HCT116 (cell line): ENCODE data around the gene ACSF2.

Experiments used
- CTCF ChIP-seq, 3 experiments: fragments of 200-600 bp in 1 of 3; sonication (generic) in 1 of 3; IDR thresholded peaks in 2 of 3; conservative IDR thresholded peaks in 1 of 3; 2 replicates each; pipeline ENCODE4 v1.5.1; 2012 to 2017; ENCODE audit warnings: low read depth in 2 of 3, low read length in 2 of 3, antibody characterized with exemption in 1 of 3, borderline replicate concordance in 1 of 3, control low read depth in 1 of 3, mild to moderate bottlenecking in 1 of 3, mixed read lengths in 1 of 3, mixed run types in 1 of 3, moderate library complexity in 1 of 3; ENCODE audit not compliant: insufficient read depth in 1 of 3
- JUND ChIP-seq: IDR thresholded peaks from 2 replicates; pipeline ENCODE4 v1.6.1; 2012
- POLR2AphosphoS5 ChIP-seq: IDR thresholded peaks from 2 replicates; pipeline ENCODE4 v1.6.1; 2011; ENCODE audit warnings: mild to moderate bottlenecking, low read depth, low read length, moderate library complexity
- RAD21 ChIP-seq: IDR thresholded peaks from 2 replicates; pipeline ENCODE4 v1.6.1; 2012; ENCODE audit warnings: low read depth, mild to moderate bottlenecking
- SIN3A ChIP-seq: IDR thresholded peaks from 2 replicates; pipeline ENCODE4 v1.6.1; 2012; ENCODE audit warnings: low read depth
- SP1 ChIP-seq: IDR thresholded peaks from 2 replicates; pipeline ENCODE4 v1.6.1; 2012; ENCODE audit warnings: low read depth

GRCh38 chr17:50505591-50506130 lies 79.6 kb downstream of the ACSF2 start:
- TF ChIP-seq RAD21 (no peak), CTCF (IDR thresholded peaks at IDR 0.05 in 2 of 3, conservative IDR thresholded peaks at IDR 0.05 in 1 of 3; ENCODE audit: borderline replicate concordance in 1 of 3, insufficient read depth in 1 of 3, low read depth in 2 of 3, low read length in 2 of 3) (no peak), SP1 (no peak), JUND (no peak), SIN3A (no peak), POLR2AphosphoS5 (no peak)
